PC-3 (cell line): ENCODE measurements around the gene WDR82. TPM values are rescaled to one million over a fixed set of nuclear protein-coding genes. Genes with fewer than 3 reads are reported as not detected.

Source experiments
- microRNA-seq: library from miRNA; unstranded; fragments of <30 nt; microRNA quantifications from one replicate; pipeline ENCODE4 v1.1.0, GENCODE V29; 2020; ENCODE audit not compliant: unreplicated experiment
- total RNA-seq: library from RNA; depleted of rRNA; stranded (reverse); fragments of >200 nt; gene quantifications from 2 replicates; pipeline ENCODE4 v1.2.3, GENCODE V29; 2014; rRNA removed

WDR82 gene
- total RNA-seq, 1 experiment from 2014 or later: 56.4 TPM

Small RNA genes lying within 50 kb of the gene (microRNA-seq; reads per million reads assigned to microRNA genes)
- not detected for gene MIR135A1
- 94,592 reads per million, percentile 99 among the genes with 10 or more reads in this experiment for gene MIRLET7G

Other genes starting within 250 kb of the WDR82 start
- gene DUSP7, start 222.1 kb downstream of the WDR82 start, total RNA-seq: 40.9 and 51.1 TPM in 2 replicates
- 41.5 and 43.0 TPM in 2 replicates for gene POC1A, start 124.2 kb downstream of the WDR82 start, total RNA-seq
- 63.5 and 69.5 TPM in 2 replicates for gene ALAS1, start 80.5 kb downstream of the WDR82 start, total RNA-seq
- not detected in 2 replicates for gene TLR9, start 53.0 kb downstream of the WDR82 start, total RNA-seq
- 147 and 166 TPM in 2 replicates for gene TWF2, start 39.5 kb downstream of the WDR82 start, total RNA-seq
- gene PPM1M, start 32.9 kb downstream of the WDR82 start, total RNA-seq: 8.5 and 12.4 TPM in 2 replicates
- gene GLYCTK, start 9.2 kb upstream of the WDR82 start, total RNA-seq: 11.3 and 11.7 TPM in 2 replicates
- gene DNAH1, start 37.7 kb upstream of the WDR82 start, total RNA-seq: 2.2 and 3.3 TPM in 2 replicates
- 103 and 108 TPM in 2 replicates for gene BAP1, start 131.4 kb upstream of the WDR82 start, total RNA-seq
- 7.3 and 8.5 TPM in 2 replicates for gene PHF7, start 132.0 kb upstream of the WDR82 start, total RNA-seq
- gene SEMA3G, start 166.5 kb upstream of the WDR82 start, total RNA-seq: 0.77 and 1.6 TPM in 2 replicates
- 1.9 and 4.9 TPM in 2 replicates for gene TNNC1, start 175.4 kb upstream of the WDR82 start, total RNA-seq
- 60.4 and 65.3 TPM in 2 replicates for gene NISCH, start 177.0 kb upstream of the WDR82 start, total RNA-seq
- 0.33 TPM in 1 of 2 replicates, not detected in the other for gene STAB1, start 216.7 kb upstream of the WDR82 start, total RNA-seq